GM21825 (cell line): ENCODE data around the gene PRKCA.

Experiments
- ATAC-seq: cut with Tn5 transposase; IDR thresholded peaks from one replicate; pipeline ENCODE4 v1.9.1; 2021; ENCODE audit warnings: mild to moderate bottlenecking, moderate library complexity; ENCODE audit not compliant: unreplicated experiment

PRKCA gene

DNA sequence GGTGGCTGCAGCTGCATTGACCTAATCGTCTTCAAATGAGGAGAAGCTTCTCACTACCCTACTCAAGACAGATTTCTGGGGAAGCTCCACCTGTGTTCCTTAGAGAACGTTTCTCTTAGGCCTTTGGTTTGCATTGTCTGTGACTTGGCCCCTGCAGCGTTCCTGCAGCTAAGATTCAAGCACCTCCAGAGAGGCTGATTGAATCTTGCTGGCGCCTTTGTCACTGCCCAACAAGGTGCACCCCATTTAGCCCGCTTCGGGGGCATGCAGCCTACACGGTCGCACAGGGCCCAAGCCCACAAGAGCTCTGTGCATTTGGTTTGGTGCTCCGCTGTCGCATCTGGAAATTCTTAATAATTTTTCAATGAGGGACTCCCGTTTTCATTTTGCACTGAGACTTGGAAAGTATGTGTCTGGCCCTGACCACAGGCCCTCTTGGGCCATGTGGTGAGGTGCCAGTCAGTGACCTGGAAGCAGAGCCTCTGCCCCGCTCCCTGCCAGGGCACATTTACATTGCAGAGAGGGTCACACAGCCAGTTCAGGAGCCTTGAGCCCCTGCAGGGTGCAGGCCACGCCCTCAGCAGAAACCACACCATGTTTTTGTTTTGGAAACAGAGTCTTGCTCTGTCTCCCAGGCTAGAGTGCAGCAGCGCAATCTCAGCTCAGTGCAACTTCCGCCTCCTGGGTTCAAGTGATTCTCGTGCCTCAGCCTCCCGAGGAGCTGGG lies 481.4 kb downstream of the PRKCA start:
- ATAC-seq = no peak

DNA sequence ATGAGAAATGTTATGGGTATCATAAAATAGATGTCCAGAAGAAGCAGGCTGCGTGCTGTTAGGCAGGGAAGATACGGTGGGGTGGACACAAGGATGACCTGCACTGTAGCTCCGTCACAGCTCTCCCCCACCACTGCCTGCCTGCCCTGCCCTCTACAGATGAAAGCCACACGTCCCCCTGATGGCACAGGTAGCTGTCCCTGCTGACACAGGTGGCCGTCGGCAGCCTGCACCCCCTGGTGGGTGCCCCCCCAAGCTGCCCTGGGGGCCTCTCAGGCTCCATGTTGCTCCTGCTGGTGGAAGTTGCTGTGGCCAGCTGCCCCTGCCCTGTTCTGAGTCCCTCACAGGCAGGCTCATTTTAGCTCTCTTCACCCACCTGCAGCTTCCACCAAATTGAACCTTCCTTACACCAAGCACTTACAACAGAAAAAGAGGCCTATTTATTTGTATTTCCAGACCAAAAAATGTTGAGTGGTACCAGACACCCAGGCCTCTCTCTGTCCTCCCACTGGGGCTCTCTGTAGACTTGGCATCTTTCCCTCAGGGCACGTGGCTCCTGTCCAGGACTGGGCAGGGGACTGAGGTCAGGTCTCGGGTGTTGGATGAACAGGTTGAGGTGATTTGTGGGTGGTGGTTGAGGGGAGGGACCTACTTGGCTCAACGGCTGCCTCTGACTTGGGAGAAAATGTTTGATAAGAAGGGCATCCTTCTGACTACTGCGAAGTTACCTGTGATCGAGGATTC lies 482.4 kb downstream of the PRKCA start:
- no peak for ATAC-seq

DNA sequence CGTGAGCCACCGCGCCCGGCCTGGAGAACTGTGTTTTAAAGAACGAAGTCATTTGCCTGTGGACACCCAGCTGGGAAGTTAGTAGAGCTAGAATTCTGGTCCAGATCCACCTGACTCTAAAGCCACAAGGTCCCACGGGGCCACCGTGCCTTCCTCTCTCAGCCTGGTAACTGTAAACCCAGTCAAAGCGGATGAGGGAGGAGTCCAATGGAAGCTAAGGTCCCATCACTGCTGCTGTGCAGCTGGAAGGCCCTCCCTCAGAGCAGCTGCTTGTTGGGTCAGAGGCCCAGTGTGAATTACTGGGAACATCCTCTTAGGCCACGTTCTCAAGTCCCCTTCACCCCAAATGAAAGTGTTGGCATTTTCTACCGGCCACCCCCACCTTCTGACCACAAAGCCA lies 483.7 kb downstream of the PRKCA start:
- no peak for ATAC-seq

DNA sequence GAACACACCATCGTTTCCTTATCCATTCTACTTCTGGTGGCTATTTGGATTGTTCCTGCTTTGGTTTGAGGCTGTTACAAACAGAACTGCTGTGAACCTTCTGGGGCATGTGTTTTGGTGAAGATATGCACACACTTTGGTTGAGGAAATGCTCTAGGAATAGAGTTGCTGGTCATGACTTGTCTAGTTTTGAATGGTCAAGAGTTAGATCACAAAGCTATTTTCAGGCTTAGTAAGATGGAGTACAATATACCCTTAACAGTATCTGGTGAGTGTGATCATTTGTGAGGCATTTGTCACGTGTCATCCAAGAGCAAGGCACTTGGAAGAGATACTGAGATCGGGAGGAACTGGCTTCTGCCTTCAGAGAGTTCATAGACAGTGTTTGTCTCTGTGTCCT lies 485.5 kb downstream of the PRKCA start:
- ATAC-seq = no peak

DNA sequence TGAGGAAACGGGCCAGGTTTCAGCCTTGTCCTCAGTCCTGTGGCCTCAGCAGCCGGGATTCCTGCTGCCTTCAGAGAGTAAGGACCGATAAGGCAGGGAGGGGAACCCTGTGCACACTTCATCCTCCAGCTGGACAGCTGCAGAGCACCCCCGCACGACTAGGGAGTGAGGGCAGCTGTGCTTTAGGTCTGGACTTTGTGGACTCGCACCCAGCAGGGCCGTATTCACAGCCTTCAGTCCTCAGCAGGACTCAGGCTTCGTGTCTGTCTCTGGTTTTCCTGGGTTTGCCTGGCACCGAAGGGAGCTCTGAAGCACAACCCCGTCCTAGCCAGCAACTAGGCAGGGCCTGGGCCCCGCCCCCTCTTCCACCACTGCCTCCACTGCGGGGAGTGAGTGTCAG lies 486.7 kb downstream of the PRKCA start:
- no peak for ATAC-seq

DNA sequence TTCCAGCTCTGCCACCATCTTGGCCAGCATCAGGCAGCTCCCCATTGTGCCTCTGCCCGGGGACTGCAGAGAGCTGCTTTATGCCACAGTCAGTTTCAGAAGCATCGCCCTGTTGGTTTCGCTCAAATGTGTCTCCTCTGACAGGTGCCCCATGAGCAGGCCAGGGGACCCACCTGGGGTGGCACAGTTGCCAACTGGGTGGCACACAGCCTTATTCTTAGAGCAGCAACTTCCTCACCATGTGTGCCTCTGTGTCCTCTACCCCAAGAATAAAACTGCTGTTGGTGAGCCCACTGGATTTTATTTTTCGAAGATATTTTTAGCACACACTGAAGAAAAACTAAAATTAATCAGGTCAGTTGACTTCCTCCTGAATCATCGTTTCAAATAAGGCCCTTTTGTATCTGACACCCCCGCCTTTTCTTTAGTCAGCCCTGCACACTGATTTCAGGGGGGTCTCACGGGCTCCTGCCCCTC lies 487.6 kb downstream of the PRKCA start:
- ATAC-seq = no peak

DNA sequence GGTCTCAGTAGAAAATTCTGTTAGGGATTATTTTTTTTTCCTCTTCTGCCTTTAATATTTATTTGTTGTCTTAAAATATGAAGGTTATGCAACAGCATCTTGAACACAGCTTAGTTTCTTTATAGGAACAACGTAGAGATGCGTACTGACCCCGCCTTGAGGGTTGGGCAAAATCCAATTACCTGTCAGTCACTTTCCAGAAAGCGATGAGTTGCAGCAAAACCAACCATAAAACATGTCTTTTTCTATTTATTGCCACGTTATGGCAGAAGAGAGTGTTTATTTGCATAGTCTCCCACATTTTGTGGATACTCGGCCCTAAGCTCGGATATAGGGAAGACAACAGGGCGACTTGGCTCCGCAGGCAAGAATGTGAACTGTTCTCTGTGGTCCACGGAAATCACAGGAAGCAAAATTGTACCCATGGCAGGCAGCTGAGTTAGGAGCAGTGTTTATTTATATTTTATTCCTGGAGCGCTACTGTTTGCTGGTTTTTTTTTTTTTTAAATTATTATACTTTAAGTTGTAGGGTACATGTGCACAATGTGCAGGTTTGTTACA lies 488.2 kb downstream of the PRKCA start:
- ATAC-seq = no peak

DNA sequence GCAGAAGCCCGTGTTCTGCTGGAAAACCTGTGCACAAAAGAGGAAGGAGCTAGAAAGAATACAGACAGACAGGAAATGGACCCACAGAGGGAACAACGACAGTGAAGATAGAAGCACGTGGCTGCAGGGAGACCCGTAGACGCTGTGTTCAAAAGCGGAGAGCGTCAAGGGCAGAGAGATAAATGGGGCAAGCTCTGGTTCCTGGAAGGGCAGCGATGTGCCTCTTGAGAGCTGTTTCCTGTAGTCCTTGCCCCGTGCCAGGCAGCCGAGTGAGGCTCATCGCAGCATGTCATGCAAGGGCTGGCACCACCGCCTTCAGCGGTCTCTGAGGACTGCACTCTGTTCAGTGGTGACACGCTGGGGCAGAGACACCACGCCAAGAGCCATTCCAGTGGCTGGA lies 488.9 kb downstream of the PRKCA start:
- no peak for ATAC-seq

DNA sequence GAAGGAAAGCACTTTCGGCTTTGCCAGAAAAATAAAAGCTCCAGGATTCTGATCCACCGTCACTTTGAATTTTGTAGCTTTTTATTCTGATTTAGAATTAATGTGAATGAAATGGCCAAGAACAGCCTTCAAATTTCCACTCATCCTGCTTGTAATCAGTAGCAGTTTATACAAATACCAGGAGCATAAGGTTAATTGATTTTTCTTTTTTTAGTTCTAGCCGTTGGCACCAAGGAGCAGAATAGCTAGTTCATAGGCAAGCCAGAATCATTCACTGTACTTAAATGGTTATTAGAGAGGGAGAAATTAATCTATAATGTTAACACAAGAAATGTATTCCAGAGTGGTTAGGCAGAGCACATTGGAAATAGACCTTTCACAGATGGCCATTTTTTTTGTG lies 491.4 kb downstream of the PRKCA start:
- ATAC-seq = no peak

DNA sequence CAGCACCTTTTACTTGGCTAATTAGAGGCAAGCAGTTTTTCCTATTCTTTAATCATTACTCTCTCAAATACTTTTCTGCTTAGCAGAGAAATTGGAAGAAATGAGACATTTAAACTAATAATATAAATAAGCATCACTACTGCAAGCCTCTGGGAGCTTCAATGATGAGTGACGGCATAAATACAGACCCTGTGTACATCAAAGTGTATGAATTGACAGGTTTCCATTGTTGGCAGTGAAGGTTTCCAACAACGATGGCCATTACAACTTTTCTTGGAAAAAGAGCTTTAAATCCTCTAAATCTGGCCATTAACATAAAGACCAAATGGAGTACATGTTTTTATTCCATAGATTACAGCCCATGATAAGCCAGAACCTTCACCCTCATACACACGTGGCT lies 493.1 kb downstream of the PRKCA start:
- no peak for ATAC-seq

DNA sequence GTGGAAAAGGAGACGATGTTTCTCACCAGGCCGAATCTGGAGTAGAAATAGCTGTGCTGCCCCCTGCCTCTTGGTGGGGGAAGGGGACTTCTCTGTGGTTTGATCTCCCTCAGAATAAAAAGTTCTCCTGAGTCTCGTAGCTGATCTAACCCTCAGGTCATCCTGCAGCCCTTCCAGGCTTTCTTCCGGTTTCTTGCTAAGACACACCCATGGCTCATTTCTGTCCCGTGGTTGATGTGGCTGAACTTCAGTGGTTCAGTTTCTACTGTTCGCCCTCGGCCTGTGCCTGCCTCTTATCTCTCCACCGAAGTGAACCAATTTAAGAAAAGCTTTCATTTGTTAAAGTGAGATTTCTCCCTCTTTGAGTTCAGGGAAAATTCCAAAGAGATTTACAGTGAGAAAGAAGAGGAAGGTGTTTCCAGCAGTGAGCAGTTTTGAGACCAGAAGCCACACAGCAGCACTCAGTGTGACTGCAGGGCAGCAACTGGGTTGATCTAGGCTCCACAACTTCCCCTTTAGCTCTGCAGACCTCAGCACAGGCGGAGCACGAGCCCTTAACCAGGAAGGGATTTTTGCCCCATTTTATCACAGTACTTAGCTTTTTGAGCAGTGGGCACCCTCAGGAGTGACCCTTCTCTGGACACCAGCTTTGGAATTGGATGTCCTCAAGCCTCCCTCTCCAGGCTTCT lies 497.6 kb downstream of the PRKCA start:
- no peak for ATAC-seq

DNA sequence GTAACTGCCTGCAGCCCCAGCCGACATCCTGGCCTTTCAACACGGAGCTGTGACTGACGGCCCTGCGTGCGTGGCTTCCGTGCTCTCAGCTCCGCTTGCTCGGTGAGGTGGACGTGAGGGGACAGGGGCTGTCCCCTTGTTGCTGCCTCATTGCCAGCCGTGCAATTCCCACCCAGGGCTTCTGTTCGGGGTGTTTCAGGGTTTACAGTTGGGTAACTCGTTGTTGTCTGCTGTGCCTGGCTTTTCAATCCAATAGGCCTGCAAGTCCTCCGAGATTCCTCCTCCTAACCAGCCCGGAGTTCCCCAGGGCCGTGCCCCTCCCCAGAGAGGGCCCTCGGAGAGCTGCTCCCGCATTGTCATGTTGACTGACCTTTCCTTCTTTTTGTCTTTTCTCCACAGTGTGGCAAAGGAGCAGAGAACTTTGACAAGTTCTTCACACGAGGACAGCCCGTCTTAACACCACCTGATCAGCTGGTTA lies 501.1 kb downstream of the PRKCA start:
- no peak for ATAC-seq

DNA sequence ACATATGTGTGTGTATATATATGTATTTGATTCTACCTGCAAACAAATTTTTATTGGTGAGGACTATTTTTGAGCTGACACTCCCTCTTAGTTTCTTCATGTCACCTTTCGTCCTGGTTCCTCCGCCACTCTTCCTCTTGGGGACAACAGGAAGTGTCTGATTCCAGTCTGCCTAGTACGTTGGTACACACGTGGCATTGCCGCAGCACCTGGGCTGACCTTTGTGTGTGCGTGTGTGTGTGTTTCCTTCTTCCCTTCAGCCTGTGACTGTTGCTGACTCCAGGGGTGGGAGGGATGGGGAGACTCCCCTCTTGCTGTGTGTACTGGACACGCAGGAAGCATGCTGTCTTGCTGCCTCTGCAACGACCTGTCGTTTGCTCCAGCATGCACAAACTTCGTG lies 503.2 kb downstream of the PRKCA start:
- ATAC-seq = no peak

DNA sequence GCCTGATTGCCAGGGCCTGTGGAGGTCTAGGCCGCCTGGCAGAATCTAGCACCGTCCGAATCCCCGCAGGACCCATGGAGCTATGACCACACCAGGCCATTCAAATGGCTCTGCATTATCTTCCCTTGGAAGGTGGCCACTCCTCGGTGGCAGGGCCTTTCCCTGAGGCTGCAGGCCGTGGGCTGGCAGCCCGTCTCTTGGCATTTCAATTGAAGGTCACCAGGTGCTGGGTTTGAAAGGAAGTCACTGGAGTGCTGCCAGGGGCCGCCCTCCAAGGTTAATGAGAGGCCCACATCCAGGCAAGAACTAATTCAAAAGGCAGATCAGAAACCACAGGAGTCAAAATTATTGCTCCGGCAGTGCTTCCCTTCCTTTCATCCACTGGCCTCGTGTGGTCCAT lies 504.8 kb downstream of the PRKCA start:
- no peak for ATAC-seq

DNA sequence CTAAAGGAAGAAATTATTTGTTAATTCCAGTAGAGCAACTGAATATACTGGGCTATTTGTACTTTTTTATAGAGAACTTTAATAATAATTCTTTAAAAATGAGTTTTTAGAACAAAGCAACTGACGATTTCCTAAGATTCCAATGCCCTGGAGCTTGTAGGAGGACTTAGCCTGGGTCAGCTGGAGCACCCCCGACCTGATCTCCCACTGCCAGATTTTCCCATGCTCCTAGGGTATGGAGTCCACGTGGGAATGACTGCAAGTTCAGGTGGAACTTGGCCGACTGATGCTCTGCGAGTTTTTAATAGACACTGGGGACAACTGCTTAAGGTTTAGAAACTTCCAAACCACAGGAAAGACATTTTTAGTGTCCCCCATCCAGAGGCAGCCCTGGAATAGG lies 507.0 kb downstream of the PRKCA start:
- ATAC-seq = no peak

DNA sequence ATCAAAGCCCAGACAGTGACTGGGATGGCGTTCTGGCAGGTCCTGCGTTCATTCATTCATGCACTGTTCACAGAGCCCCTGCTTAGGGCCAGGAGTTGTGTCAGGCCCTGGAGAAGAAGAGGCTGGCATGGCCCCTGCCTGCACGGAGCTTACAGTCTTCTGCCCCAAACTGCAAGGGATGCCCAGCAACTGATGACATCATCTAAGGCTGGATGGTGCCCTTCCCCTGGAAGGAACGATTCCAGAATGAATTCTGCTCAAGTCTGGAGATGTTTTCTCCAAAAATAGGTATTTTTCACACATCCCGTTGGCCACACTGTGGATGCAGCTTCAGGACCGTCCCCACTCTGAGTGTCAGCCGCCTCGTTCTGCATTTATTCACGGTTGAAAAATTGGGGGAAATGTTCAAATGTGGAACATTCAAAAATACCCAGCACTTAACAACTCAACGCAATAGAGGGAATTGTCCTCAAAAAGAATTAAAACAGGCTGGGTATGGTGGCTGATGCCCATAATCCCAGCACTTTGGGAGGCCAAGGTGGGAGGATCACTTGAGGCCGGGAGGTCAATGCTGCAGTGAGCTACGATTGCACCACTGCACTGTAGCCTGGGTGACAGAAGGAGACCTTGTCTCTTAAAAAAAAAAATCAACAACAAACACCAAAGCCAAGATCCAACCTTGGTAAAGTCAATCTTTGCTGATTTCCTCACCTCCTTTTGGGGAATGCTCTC lies 508.7 kb downstream of the PRKCA start:
- ATAC-seq = no peak

DNA sequence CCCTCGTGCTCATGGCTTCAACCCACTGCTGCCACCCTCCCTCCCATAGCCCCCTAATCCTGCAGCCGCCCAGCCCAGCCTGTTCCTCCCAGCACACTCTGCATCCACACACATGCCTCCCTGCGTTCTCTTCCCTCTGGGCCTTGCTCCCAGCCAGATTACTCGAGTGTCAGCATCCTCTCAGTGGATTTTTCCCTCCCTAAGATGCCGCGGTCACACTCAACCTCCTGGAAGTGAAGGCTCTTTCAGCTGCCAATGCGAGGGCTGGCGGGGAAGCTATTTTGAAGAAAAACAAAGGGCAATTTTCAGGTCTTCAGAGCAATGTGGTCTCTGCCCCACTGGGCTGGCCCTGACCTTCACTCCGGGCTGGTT lies 509.3 kb downstream of the PRKCA start:
- no peak for ATAC-seq

DNA sequence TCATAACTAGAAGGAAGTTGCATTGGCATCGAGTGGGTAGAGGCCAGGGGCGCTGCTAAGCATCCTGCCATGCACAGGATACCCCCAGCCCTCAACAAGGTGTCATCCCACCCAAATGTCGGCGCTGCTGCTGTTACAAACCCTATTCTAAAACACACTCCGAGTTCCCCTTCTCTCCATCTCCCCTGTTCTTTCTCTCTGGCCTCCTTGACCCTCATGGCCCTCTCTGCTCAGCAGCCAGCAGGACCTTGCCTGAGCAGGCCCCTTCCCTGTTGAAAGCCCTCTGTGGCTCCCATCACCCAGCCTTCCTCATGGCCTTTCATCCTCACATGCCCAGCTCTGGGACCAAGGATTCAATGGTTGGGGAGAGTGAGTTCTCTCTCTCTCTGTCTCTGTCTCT lies 510.2 kb downstream of the PRKCA start:
- ATAC-seq = no peak

DNA sequence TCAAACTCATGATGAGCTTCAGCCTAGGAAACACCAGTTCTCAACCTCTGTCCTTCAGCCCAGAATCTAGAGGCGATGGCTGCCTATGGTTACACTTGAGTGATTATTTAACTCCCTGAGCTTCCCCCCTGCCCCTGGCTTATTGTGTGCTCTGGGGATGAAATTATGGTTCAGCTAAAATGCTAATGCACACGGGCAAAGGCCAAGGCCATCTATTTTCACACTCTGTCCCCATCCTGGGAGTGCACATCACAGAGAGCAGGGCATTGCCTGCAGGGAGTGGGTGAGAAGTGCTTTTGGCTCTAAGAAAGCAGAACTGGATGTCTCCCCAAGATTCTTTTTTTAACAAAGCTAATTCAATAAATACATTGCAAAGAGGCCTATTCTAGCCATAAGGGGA lies 510.9 kb downstream of the PRKCA start:
- ATAC-seq = no peak

DNA sequence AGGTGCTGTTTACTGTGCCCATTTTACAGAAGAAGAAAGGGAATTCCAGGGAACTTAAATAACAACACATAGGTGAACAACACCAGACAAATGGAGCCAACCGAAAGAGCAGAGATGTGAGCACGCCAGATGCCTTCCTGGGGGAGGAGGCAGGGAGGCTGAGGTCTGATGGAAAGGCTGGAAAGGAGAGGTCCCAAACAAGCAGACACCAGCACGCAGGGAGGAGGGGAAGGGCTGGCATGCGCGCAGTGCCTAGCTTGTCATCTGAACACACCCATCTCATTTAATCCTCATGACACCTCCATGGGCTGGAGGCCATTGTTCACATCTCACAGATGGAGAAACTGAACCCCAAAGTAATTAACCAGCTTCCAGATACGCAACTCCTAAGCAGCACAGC lies 511.6 kb downstream of the PRKCA start:
- ATAC-seq = no peak

DNA sequence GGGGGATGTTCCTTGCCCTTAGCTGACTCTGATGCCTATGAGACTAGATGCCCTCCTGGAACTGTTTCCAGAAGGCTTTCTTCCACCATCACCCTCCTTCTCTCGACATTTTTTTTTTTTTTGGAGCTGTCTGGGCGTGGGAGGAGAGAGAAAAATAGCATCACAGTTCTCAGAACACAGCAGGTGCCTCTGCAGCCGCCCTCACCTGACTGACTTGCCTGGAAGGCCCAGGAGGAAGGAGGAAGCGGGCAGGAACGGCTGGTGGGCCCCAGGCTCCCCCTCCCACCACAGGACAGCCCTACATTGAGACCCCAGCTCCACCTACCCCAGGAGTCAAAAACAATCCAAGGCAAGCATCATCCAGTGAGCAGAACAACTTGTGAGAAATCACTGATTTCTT lies 512.2 kb downstream of the PRKCA start:
- ATAC-seq = no peak
